ENCODE results near the gene PSTPIP1.
A peak's percentile ranks its signal among the peaks of the same experiment; 100 is the strongest.

PSTPIP1 gene

GRCh38 chr15:76979331-76979925, 15.5 kb upstream of the PSTPIP1 start:
- DNase-seq, result no peak

- no peak for DNase-seq
Observed at GRCh38 chr15:76979996-76980520, 14.9 kb upstream of the PSTPIP1 start.

- DNase-seq, result no peak
Observed at GRCh38 chr15:76982356-76982755, 12.6 kb upstream of the PSTPIP1 start.

GRCh38 chr15:76982756-76983155, 12.2 kb upstream of the PSTPIP1 start:
- DNase-seq, result no peak

GRCh38 chr15:76983590-76984375, 11.1 kb upstream of the PSTPIP1 start:
- no peak for DNase-seq

- no peak for DNase-seq
Observed at GRCh38 chr15:76986743-76987142, 8.2 kb upstream of the PSTPIP1 start.

GRCh38 chr15:76987276-76987675, 7.7 kb upstream of the PSTPIP1 start:
- DNase-seq, result no peak

GRCh38 chr15:76987896-76988860, 6.7 kb upstream of the PSTPIP1 start:
- DNase-seq, result peak; percentile 58

GRCh38 chr15:76988867-76989780, 5.8 kb upstream of the PSTPIP1 start:
- no peak for DNase-seq

GRCh38 chr15:76991048-76991447, 3.9 kb upstream of the PSTPIP1 start:
- DNase-seq, result no peak

- DNase-seq, result no peak
Observed at GRCh38 chr15:76991741-76992645, 2.9 kb upstream of the PSTPIP1 start.

GRCh38 chr15:76993114-76993725, 1.7 kb upstream of the PSTPIP1 start:
- no peak for DNase-seq

- no peak for DNase-seq
Observed at GRCh38 chr15:76994001-76994400, 925 bp upstream of the PSTPIP1 start.

- DNase-seq, result no peak
Observed at GRCh38 chr15:76994496-76994895, 430 bp upstream of the PSTPIP1 start.

GRCh38 chr15:76996076-76996525, 1.2 kb downstream of the PSTPIP1 start:
- no peak for DNase-seq

GRCh38 chr15:76996526-76997401, 1.8 kb downstream of the PSTPIP1 start:
- peak; percentile 71 for DNase-seq

GRCh38 chr15:76998663-76999285, 3.8 kb downstream of the PSTPIP1 start:
- no peak for DNase-seq

GRCh38 chr15:76999996-77000395, 5.1 kb downstream of the PSTPIP1 start:
- DNase-seq, result peak; percentile 6

- peak; percentile 10 for DNase-seq
Observed at GRCh38 chr15:77001351-77001750, 6.4 kb downstream of the PSTPIP1 start.
